ENCODE results near the gene ADPGK. TPM values are rescaled to one million over a fixed set of nuclear protein-coding genes. Genes with fewer than 3 reads are reported as not detected.
A peak's percentile ranks its signal among the peaks of the same experiment; 100 is the strongest.

ADPGK gene
- total RNA-seq, 4 donors from 2014 or later, result 17.1 to 87.6 (median 54.8) TPM

DNA sequence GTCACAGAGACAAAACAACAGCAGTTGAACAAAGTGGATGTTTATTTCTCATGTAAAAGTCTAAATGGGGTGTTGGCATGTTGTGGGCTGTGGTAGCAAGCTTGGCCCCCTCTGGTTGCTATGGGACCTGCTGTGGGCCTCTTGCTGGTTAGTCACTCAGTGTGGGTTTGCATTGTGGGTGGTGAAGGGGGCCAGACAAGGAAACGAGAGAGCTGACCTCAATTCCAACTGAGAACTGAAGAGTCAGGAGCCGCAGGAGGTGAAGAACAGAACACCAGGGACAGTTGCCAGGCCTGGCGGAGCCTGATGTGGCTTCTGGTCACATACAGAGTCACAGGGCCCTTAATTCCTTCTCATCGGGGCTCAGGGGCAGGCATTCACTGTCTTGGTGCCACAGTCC, 1.9 kb upstream of the ADPGK start:
- TF ChIP-seq POLR2A (IDR thresholded peaks at IDR 0.05), result no peak
- TF ChIP-seq, protein P1, sequence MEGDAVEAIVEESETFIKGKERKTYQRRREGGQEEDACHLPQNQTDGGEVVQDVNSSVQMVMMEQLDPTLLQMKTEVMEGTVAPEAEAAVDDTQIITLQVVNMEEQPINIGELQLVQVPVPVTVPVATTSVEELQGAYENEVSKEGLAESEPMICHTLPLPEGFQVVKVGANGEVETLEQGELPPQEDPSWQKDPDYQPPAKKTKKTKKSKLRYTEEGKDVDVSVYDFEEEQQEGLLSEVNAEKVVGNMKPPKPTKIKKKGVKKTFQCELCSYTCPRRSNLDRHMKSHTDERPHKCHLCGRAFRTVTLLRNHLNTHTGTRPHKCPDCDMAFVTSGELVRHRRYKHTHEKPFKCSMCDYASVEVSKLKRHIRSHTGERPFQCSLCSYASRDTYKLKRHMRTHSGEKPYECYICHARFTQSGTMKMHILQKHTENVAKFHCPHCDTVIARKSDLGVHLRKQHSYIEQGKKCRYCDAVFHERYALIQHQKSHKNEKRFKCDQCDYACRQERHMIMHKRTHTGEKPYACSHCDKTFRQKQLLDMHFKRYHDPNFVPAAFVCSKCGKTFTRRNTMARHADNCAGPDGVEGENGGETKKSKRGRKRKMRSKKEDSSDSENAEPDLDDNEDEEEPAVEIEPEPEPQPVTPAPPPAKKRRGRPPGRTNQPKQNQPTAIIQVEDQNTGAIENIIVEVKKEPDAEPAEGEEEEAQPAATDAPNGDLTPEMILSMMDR (IDR thresholded peaks at IDR 0.05), result no peak
- Histone ChIP-seq H3K9me3 (no peaks in the 10 kb centered on the region), H3K4me3 (no peak overlapping the region), H3K27me3 (no peaks in the 10 kb centered on the region), H3K36me3 (no peaks in the 10 kb centered on the region), H3K4me1 (no peaks in the 10 kb centered on the region), H3K27ac (peak overlapping the region in 1 of 2 donors; percentile 85)
- DNase-seq, result no peak
- intact Hi-C loops (cut with DNase I; ENCODE audit: low total_unique reads), result no loop called here

DNA sequence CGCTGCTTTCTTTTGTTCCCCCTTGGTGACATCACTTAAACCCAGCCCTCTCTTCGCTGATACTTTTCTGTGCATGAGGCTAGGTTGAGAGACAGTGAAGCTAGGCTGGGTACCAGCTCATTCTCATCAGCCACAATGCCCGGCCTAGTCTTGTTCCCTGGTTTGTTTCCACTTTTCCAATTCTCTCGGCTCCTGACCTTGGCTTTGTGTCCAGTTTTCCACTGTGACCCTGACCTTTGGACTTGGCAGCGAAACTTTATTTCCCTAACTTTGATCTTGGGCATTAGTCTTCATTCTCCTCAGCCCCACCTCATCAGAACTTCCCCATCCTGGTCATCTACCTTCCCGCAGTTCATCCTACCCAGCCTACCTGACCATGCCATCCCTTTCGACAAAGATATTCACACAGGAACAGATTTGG, 908 bp upstream of the ADPGK start:
- H3K36me3 ChIP-seq, result no peaks in the 10 kb centered on the region
- no peaks in the 10 kb centered on the region for H3K27me3 ChIP-seq
- DNase-seq, result no peak
- no peaks in the 10 kb centered on the region for H3K9me3 ChIP-seq
- H3K4me3 ChIP-seq, result peak overlapping the region; percentile 74 to 86
- H3K4me1 ChIP-seq, result no peaks in the 10 kb centered on the region
- H3K27ac ChIP-seq, result peak overlapping the region; percentile 85 to 90
- TF ChIP-seq, protein P1 (IDR thresholded peaks at IDR 0.05), result no peak
- no peak for TF ChIP-seq POLR2A (IDR thresholded peaks at IDR 0.05)
- intact Hi-C loops (cut with DNase I; ENCODE audit: low total_unique reads), result no loop called here

DNA sequence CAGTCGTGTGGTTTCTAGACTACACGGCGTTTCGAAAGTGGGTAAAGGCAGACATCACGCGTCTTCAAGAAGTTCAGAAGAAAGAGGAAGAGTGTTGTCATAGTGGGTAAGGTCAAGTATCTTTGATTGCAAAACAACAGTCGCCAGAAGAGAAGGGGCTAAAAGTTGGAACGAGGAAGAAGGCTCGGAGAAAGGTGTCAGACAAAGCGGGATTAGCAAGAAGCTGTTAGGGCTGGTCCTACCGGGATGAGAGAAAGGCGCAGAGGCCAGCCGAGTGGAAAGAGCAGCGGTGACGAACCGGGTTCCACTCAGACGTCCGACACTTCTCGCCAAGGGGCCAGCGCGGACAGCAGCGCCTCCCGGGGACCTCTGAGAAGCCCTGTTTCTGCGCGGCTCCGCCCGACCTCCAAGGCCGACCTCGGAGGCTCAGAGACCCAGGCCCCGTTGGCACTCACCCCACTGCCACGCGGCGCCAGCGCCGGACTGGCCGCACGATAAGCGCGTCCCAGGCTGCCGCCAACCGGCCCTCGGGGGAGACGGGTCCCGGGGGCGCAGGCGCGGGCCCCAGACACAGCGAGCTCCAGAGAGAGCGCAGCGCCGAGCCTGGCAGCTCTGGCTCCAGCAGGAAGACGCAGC, 436 bp downstream of the ADPGK start:
- DNase-seq, result peak in 1 of 2 donors; percentile 46
- H3K9me3 ChIP-seq, result no peaks in the 10 kb centered on the region
- intact Hi-C loops (cut with DNase I; ENCODE audit: low total_unique reads), result no loop called here
- H3K27me3 ChIP-seq, result no peaks in the 10 kb centered on the region
- no peak for TF ChIP-seq POLR2A (IDR thresholded peaks at IDR 0.05)
- TF ChIP-seq, protein P1 (IDR thresholded peaks at IDR 0.05), result no peak
- H3K36me3 ChIP-seq, result no peaks in the 10 kb centered on the region
- H3K27ac ChIP-seq, result peak overlapping the region; percentile 85 to 90
- peak overlapping the region; percentile 74 to 86 for H3K4me3 ChIP-seq
- no peaks in the 10 kb centered on the region for H3K4me1 ChIP-seq

GRCh38 chr15:72782274-72783003, 1.1 kb downstream of the ADPGK start:
- intact Hi-C loops (cut with DNase I; ENCODE audit: low total_unique reads), result no loop called here
- DNase-seq, result no peak
- no peaks in the 10 kb centered on the region for H3K4me1 ChIP-seq
- H3K27me3 ChIP-seq, result no peaks in the 10 kb centered on the region
- peak overlapping the region; percentile 74 to 86 for H3K4me3 ChIP-seq
- TF ChIP-seq, protein P1 (IDR thresholded peaks at IDR 0.05), result no peak
- no peak for TF ChIP-seq POLR2A (IDR thresholded peaks at IDR 0.05)
- peak overlapping the region; percentile 85 to 90 for H3K27ac ChIP-seq
- H3K36me3 ChIP-seq, result no peaks in the 10 kb centered on the region
- no peaks in the 10 kb centered on the region for H3K9me3 ChIP-seq

GRCh38 chr15:72781631-72782030, 1.9 kb downstream of the ADPGK start:
- no peaks in the 10 kb centered on the region for H3K4me1 ChIP-seq
- intact Hi-C loops (cut with DNase I; ENCODE audit: low total_unique reads), result no loop called here
- no peak overlapping the region for H3K4me3 ChIP-seq
- TF ChIP-seq POLR2A (IDR thresholded peaks at IDR 0.05), result no peak
- TF ChIP-seq, protein P1 (IDR thresholded peaks at IDR 0.05), result no peak
- no peak for DNase-seq
- H3K27ac ChIP-seq, result no peak overlapping the region
- no peaks in the 10 kb centered on the region for H3K36me3 ChIP-seq
- no peaks in the 10 kb centered on the region for H3K9me3 ChIP-seq
- no peaks in the 10 kb centered on the region for H3K27me3 ChIP-seq
